Measurements from ENCODE around the gene ADGRF5.
"Not testable (repeated sequence)": the region's sequence is repeated elsewhere in the genome, so short reads cannot be mapped to it uniquely, and the experiment has no call there.

The ADGRF5 gene

GRCh38 chr6:46894433-46894832, 27.3 kb downstream of the ADGRF5 start:
- no peak for DNase-seq (ENCODE audit: low read depth in 2 of 2)

- DNase-seq (ENCODE audit: low read depth in 2 of 2), result no peak
These were observed 28.1 kb downstream of the ADGRF5 start for GRCh38 chr6:46893648-46894047.

- no peak for DNase-seq (ENCODE audit: low read depth in 2 of 2)
These were observed 30.4 kb downstream of the ADGRF5 start for GRCh38 chr6:46891252-46891795.

GRCh38 chr6:46888578-46888977, 33.2 kb downstream of the ADGRF5 start:
- DNase-seq (ENCODE audit: low read depth in 2 of 2), result no peak

- DNase-seq (ENCODE audit: low read depth in 2 of 2), result no peak
These were observed 33.7 kb downstream of the ADGRF5 start for GRCh38 chr6:46888031-46888430.

- no peak for DNase-seq (ENCODE audit: low read depth in 2 of 2)
These were observed 39.1 kb downstream of the ADGRF5 start for GRCh38 chr6:46882645-46883044.

GRCh38 chr6:46879003-46879402, 42.7 kb downstream of the ADGRF5 start:
- no peak for DNase-seq (ENCODE audit: low read depth in 2 of 2)

GRCh38 chr6:46876126-46876525, 45.6 kb downstream of the ADGRF5 start:
- DNase-seq (ENCODE audit: low read depth in 2 of 2), result no peak

- no peak for DNase-seq (ENCODE audit: low read depth in 2 of 2)
These were observed 54.3 kb downstream of the ADGRF5 start for GRCh38 chr6:46867411-46867810.

- no peak for DNase-seq (ENCODE audit: low read depth in 2 of 2)
These were observed 56.5 kb downstream of the ADGRF5 start for GRCh38 chr6:46865221-46865620.

GRCh38 chr6:46863791-46864190, 57.9 kb downstream of the ADGRF5 start:
- DNase-seq (ENCODE audit: low read depth in 2 of 2), result no peak

- DNase-seq (ENCODE audit: low read depth in 2 of 2), result no peak
These were observed 59.4 kb downstream of the ADGRF5 start for GRCh38 chr6:46862381-46862780.

- DNase-seq (ENCODE audit: low read depth in 2 of 2), result peak in 1 of 2 experiments; percentile 17
These were observed 65.8 kb downstream of the ADGRF5 start for GRCh38 chr6:46855966-46856365.

- not testable (repeated sequence) for DNase-seq (ENCODE audit: low read depth in 2 of 2)
These were observed 70.2 kb downstream of the ADGRF5 start for GRCh38 chr6:46851576-46851975.

- DNase-seq (ENCODE audit: low read depth in 2 of 2), result no peak
These were observed 70.9 kb downstream of the ADGRF5 start for GRCh38 chr6:46850792-46851191.

GRCh38 chr6:46849361-46849690, 72.4 kb downstream of the ADGRF5 start:
- no peak for DNase-seq (ENCODE audit: low read depth in 2 of 2)

- DNase-seq (ENCODE audit: low read depth in 2 of 2), result peak; percentile 28 to 60
These were observed 72.9 kb downstream of the ADGRF5 start for GRCh38 chr6:46848684-46849360.

- no peak for DNase-seq (ENCODE audit: low read depth in 2 of 2)
These were observed 76.6 kb downstream of the ADGRF5 start for GRCh38 chr6:46845126-46845525.

GRCh38 chr6:46842252-46842846, 79.4 kb downstream of the ADGRF5 start:
- DNase-seq (ENCODE audit: low read depth in 2 of 2), result not testable (repeated sequence)

- no peak for DNase-seq (ENCODE audit: low read depth in 2 of 2)
These were observed 83.7 kb downstream of the ADGRF5 start for GRCh38 chr6:46838033-46838432.

- not testable (repeated sequence) for DNase-seq (ENCODE audit: low read depth in 2 of 2)
These were observed 86.7 kb downstream of the ADGRF5 start for GRCh38 chr6:46834991-46835390.

- not testable (repeated sequence) for DNase-seq (ENCODE audit: low read depth in 2 of 2)
These were observed 87.4 kb downstream of the ADGRF5 start for GRCh38 chr6:46834257-46834916.

GRCh38 chr6:46832816-46833215, 88.9 kb downstream of the ADGRF5 start:
- DNase-seq (ENCODE audit: low read depth in 2 of 2), result no peak
